MM.1S (cell line): ENCODE measurements around the gene COX8C.
"Not testable (repeated sequence)": the region's sequence is repeated elsewhere in the genome, so short reads cannot be mapped to it uniquely, and the experiment has no call there.

ENCODE experiments used
- DNase-seq: peaks from one replicate; pipeline ENCODE4 v3.0.0-alpha.2; 2015
- H2AFZ ChIP-seq: fragments of 300-600 bp; sonication (generic); 2 replicates; pipeline ENCODE4 v1.6.0; 2016; ENCODE audit warnings: antibody characterized with exemption, low read length
- H3F3A ChIP-seq: fragments of 300-600 bp; sonication (generic); 2 replicates; pipeline ENCODE4 v1.6.1; 2016; ENCODE audit warnings: mild to moderate bottlenecking, antibody characterized with exemption, low read length, moderate library complexity, mixed read lengths; ENCODE audit not compliant: insufficient read depth
- H3K27ac ChIP-seq: fragments of 300-600 bp; sonication (generic); 2 replicates; pipeline ENCODE4 v1.5.1; 2016; ENCODE audit warnings: mild to moderate bottlenecking, low read length
- H3K27me3 ChIP-seq: fragments of 300-600 bp; sonication (generic); replicated peaks from 2 replicates; pipeline ENCODE4 v1.6.0; 2016; ENCODE audit warnings: low read length; ENCODE audit not compliant: insufficient read depth
- H3K36me3 ChIP-seq: fragments of 300-600 bp; sonication (generic); replicated peaks from 2 replicates; pipeline ENCODE4 v1.6.1; 2016; ENCODE audit warnings: mild to moderate bottlenecking, low read length, mixed read lengths; ENCODE audit not compliant: insufficient read depth
- H3K4me1 ChIP-seq: fragments of 300-600 bp; sonication (generic); 2 replicates; pipeline ENCODE4 v1.6.1; 2016; ENCODE audit warnings: low read length, mixed read lengths
- H3K4me2 ChIP-seq: fragments of 300-600 bp; sonication (generic); 2 replicates; pipeline ENCODE4 v1.6.0; 2016; ENCODE audit warnings: low read depth, low read length
- H3K4me3 ChIP-seq: fragments of 300-600 bp; sonication (generic); 2 replicates; pipeline ENCODE4 v1.5.1; 2016; ENCODE audit warnings: low read length, mixed read lengths
- H3K79me2 ChIP-seq: fragments of 300-600 bp; sonication (generic); 2 replicates; pipeline ENCODE4 v1.6.1; 2016; ENCODE audit warnings: mixed run types, low read length, mixed read lengths
- H3K9ac ChIP-seq: fragments of 300-600 bp; sonication (generic); 2 replicates; pipeline ENCODE4 v1.6.1; 2016; ENCODE audit warnings: low read length, mixed read lengths
- H3K9me2 ChIP-seq: fragments of 300-600 bp; sonication (generic); replicated peaks from 2 replicates; pipeline ENCODE4 v1.6.1; 2016; ENCODE audit warnings: mild to moderate bottlenecking, low read length, mixed read lengths; ENCODE audit not compliant: insufficient read depth
- H3K9me3 ChIP-seq: fragments of 300-600 bp; sonication (generic); replicated peaks from 2 replicates; pipeline ENCODE4 v1.6.1; 2016; ENCODE audit warnings: mild to moderate bottlenecking, low read length, mixed read lengths; ENCODE audit not compliant: insufficient read depth
- H4K20me1 ChIP-seq: fragments of 300-600 bp; sonication (generic); 2 replicates; pipeline ENCODE4 v1.6.1; 2016; ENCODE audit warnings: mild to moderate bottlenecking, low read length, moderate library complexity, mixed read lengths; ENCODE audit not compliant: insufficient read depth
- EZH2 ChIP-seq: fragments of 300-600 bp; sonication (generic); optimal IDR thresholded peaks from 2 replicates; pipeline ENCODE3; 2017; ENCODE audit warnings: low read depth, mild to moderate bottlenecking, antibody characterized with exemption, low read length, mixed read lengths
- EZH2phosphoT487 ChIP-seq: fragments of 300-600 bp; sonication (generic); IDR thresholded peaks from 2 replicates; pipeline ENCODE4 v1.6.1; 2018; ENCODE audit warnings: antibody characterized with exemption, low read length
- TF ChIP-seq, protein P1 (sequence below): fragments of 300-600 bp; sonication (generic); IDR thresholded peaks from 2 replicates; pipeline ENCODE4 v1.5.1; 2016; ENCODE audit warnings: antibody characterized with exemption, low read length, mixed read lengths

Gene COX8C

DNA sequence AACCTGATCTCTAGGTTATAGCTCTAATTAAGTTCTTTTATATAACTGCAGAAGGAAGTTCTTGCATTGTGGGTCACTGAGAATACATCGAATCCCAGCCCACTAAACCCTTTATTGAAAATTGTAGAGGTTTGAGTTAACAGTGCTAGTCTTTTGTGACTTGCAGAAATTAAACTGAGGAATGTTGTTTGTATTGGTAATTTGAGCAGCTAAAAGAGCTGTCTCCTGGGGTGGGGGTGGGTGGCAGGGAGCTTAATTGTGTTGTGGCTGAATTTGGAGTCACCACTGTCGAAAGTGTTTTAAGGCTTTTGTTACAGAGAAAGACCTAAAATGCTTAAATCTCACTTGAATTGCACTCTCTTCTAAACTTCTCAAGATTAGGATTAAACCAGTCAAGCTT is 3.2 kb upstream of the COX8C start:
- TF ChIP-seq, protein P1, sequence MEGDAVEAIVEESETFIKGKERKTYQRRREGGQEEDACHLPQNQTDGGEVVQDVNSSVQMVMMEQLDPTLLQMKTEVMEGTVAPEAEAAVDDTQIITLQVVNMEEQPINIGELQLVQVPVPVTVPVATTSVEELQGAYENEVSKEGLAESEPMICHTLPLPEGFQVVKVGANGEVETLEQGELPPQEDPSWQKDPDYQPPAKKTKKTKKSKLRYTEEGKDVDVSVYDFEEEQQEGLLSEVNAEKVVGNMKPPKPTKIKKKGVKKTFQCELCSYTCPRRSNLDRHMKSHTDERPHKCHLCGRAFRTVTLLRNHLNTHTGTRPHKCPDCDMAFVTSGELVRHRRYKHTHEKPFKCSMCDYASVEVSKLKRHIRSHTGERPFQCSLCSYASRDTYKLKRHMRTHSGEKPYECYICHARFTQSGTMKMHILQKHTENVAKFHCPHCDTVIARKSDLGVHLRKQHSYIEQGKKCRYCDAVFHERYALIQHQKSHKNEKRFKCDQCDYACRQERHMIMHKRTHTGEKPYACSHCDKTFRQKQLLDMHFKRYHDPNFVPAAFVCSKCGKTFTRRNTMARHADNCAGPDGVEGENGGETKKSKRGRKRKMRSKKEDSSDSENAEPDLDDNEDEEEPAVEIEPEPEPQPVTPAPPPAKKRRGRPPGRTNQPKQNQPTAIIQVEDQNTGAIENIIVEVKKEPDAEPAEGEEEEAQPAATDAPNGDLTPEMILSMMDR = no peak
- TF ChIP-seq EZH2phosphoT487 (no peak), EZH2 (no peak)
- no peaks in the 10 kb centered on the region for H3K79me2 ChIP-seq
- H3K27ac ChIP-seq = no peak overlapping the region
- H3K4me2 ChIP-seq = no peak overlapping the region
- H3K9ac ChIP-seq = no peak overlapping the region
- no peak overlapping the region for H3K4me3 ChIP-seq
- no peaks in the 10 kb centered on the region for H3K9me2 ChIP-seq
- no peaks in the 10 kb centered on the region for H3K4me1 ChIP-seq
- no peak overlapping the region for H2AFZ ChIP-seq
- H3F3A ChIP-seq = no peaks in the 10 kb centered on the region
- H4K20me1 ChIP-seq = no peaks in the 10 kb centered on the region
- no peaks in the 10 kb centered on the region for H3K27me3 ChIP-seq
- no peak for DNase-seq
- no peaks in the 10 kb centered on the region for H3K36me3 ChIP-seq
- no peaks in the 10 kb centered on the region for H3K9me3 ChIP-seq

DNA sequence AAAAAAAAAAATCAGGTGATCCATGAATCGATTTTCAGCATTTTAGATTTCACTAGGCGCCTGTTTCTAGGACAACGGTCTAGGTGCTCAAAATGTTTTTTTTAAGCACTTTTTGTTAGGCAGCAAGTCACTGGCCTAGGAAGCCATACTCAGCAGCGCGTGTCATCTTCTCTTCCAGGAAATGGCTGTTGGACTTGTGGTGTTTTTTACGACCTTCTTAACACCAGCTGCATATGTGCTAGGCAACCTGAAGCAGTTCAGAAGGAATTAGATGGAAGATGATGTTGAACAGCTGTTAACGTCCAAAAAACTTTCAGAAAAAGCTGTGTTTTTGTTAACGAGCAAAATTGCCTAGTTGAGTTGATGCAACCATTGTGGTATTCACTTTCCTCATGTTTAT is 868 bp downstream of the COX8C start:
- H3K4me3 ChIP-seq = no peak overlapping the region
- H4K20me1 ChIP-seq = no peaks in the 10 kb centered on the region
- no peak overlapping the region for H3K27ac ChIP-seq
- no peaks in the 10 kb centered on the region for H3K27me3 ChIP-seq
- H3F3A ChIP-seq = no peaks in the 10 kb centered on the region
- no peaks in the 10 kb centered on the region for H3K36me3 ChIP-seq
- no peaks in the 10 kb centered on the region for H3K9me3 ChIP-seq
- H3K79me2 ChIP-seq = no peaks in the 10 kb centered on the region
- H3K9me2 ChIP-seq = no peaks in the 10 kb centered on the region
- DNase-seq = no peak
- H3K4me1 ChIP-seq = no peaks in the 10 kb centered on the region
- H2AFZ ChIP-seq = no peak overlapping the region
- no peak overlapping the region for H3K9ac ChIP-seq
- H3K4me2 ChIP-seq = no peak overlapping the region
- no peak for TF ChIP-seq EZH2
- TF ChIP-seq, protein P1 = no peak
- TF ChIP-seq EZH2phosphoT487 = no peak

DNA sequence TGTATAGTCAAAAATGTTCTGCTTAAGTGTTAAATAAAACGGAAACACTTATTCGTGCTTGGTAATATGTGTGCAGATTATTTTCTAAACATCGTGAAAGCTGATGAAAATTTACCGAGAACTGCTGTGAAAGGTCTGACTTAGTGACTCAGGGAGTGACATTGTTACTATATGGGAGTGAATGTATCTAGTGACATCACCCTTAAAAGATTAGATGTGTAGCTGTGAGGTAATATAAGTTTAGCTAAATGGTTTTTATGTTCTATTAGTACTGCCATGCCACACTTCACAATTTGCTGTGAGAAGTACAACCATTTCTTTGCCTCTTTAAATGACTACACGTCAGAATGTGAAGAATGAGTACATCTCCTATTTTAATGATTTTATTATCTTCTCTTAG is 1.3 kb downstream of the COX8C start:
- no peaks in the 10 kb centered on the region for H3K9me3 ChIP-seq
- no peak overlapping the region for H2AFZ ChIP-seq
- H3K9ac ChIP-seq = no peak overlapping the region
- H3F3A ChIP-seq = no peaks in the 10 kb centered on the region
- no peaks in the 10 kb centered on the region for H3K36me3 ChIP-seq
- no peaks in the 10 kb centered on the region for H3K27me3 ChIP-seq
- no peaks in the 10 kb centered on the region for H3K4me1 ChIP-seq
- no peak overlapping the region for H3K4me3 ChIP-seq
- TF ChIP-seq EZH2phosphoT487 = no peak
- TF ChIP-seq EZH2 = no peak
- TF ChIP-seq, protein P1 = no peak
- no peaks in the 10 kb centered on the region for H3K79me2 ChIP-seq
- DNase-seq = no peak
- no peaks in the 10 kb centered on the region for H3K9me2 ChIP-seq
- no peak overlapping the region for H3K4me2 ChIP-seq
- no peaks in the 10 kb centered on the region for H4K20me1 ChIP-seq
- H3K27ac ChIP-seq = no peak overlapping the region

DNA sequence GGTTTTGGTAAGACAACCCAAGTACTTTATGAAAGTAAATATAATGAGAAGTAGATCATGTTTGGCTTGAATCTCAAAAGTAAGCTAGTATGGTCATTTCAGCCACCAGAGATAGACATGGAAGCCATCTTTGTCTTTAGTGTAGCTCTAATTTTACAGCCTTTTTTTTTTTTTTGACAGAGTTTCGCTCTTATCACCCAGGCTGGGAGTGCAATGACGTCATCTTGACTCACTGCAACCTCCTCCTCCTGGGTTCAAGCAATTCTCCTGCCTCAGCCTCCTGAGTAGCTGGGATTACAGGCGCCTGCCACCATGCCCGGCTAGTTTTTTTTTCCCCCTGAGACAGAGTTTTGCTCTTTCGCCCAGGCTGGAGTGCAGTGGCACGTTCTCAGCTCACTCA is 7.9 kb downstream of the COX8C start:
- H2AFZ ChIP-seq, H3K9me3 ChIP-seq, DNase-seq, H3K79me2 ChIP-seq, H3K36me3 ChIP-seq, H3K9me2 ChIP-seq, H3K27me3 ChIP-seq, H3K27ac ChIP-seq, H3K4me2 ChIP-seq, H4K20me1 ChIP-seq, H3F3A ChIP-seq, H3K4me3 ChIP-seq, H3K9ac ChIP-seq, H3K4me1 ChIP-seq: not testable (repeated sequence)
